Neural cell (in vitro differentiated cells): ENCODE measurements around the gene NOTCH2. TPM values are rescaled to one million over a fixed set of nuclear protein-coding genes. Genes with fewer than 3 reads are reported as not detected.

Experiments used
- H2AFZ ChIP-seq: fragments of 200-600, 300-800 bp; sonication (generic), shearing (Covaris generic); 2 replicates; pipeline ENCODE4 v1.6.0; 2014; ENCODE audit warnings: low read depth, mild to moderate bottlenecking, antibody characterized with exemption, low read length, moderate library complexity
- H3F3A ChIP-seq: fragments of 200-600 bp; shearing (Covaris generic); 2 replicates; pipeline ENCODE4 v1.6.1; 2016; ENCODE audit warnings: mild to moderate bottlenecking, moderate library complexity, mixed read lengths, antibody characterized with exemption, low read length; ENCODE audit not compliant: insufficient read depth, poor library complexity, severe bottlenecking
- H3K27ac ChIP-seq: fragments of 200-600, 300-800 bp; sonication (generic), shearing (Covaris generic); 2 replicates; pipeline ENCODE4 v1.5.1; 2014; ENCODE audit warnings: mild to moderate bottlenecking, low read length, moderate library complexity
- H3K27me3 ChIP-seq: fragments of 300-800, 200-600 bp; sonication (generic), shearing (Covaris generic); 2 replicates; pipeline ENCODE4 v1.6.0; 2014; ENCODE audit warnings: mild to moderate bottlenecking, low read depth, low read length, moderate library complexity; ENCODE audit not compliant: insufficient read depth
- H3K36me3 ChIP-seq: fragments of 300-800, 200-600 bp; sonication (generic), shearing (Covaris generic); 2 replicates; pipeline ENCODE4 v1.5.1; 2014; ENCODE audit warnings: mild to moderate bottlenecking, antibody characterized with exemption, low read length, moderate library complexity; ENCODE audit not compliant: insufficient read depth
- H3K4me2 ChIP-seq: fragments of 300-800, 200-600 bp; sonication (generic), shearing (Covaris generic); 2 replicates; pipeline ENCODE4 v1.6.0; 2014; ENCODE audit warnings: mild to moderate bottlenecking, low read length
- H3K4me3 ChIP-seq: fragments of 300-800, 200-600 bp; sonication (generic), shearing (Covaris generic); 2 replicates; pipeline ENCODE4 v1.5.1; 2014; ENCODE audit warnings: mild to moderate bottlenecking, low read length, moderate library complexity
- H3K79me2 ChIP-seq: fragments of 200-600 bp; shearing (Covaris generic); replicated peaks from 2 replicates; pipeline ENCODE4 v1.6.0; 2014; ENCODE audit warnings: mild to moderate bottlenecking, low read length, moderate library complexity; ENCODE audit not compliant: insufficient read depth
- H3K9ac ChIP-seq: fragments of 300-800, 200-600 bp; sonication (generic), shearing (Covaris generic); 2 replicates; pipeline ENCODE4 v1.6.1; 2016; ENCODE audit warnings: mild to moderate bottlenecking, low read length, mixed read lengths
- H3K9me2 ChIP-seq: fragments of 200-600 bp; shearing (Covaris generic); 2 replicates; pipeline ENCODE4 v1.6.1; 2016; ENCODE audit warnings: mild to moderate bottlenecking, low read length, mixed read lengths; ENCODE audit not compliant: insufficient read depth
- H3K9me3 ChIP-seq: fragments of 200-600, 300-800 bp; sonication (generic), shearing (Covaris generic); 2 replicates; pipeline ENCODE4 v1.6.1; 2016; ENCODE audit warnings: mild to moderate bottlenecking, mixed run types, low read length, moderate library complexity, mixed read lengths
- H4K20me1 ChIP-seq: fragments of 200-600 bp; shearing (Covaris generic); 2 replicates; pipeline ENCODE4 v1.6.1; 2016; ENCODE audit warnings: mild to moderate bottlenecking, mixed run types; ENCODE audit not compliant: insufficient read depth
- CTCF ChIP-seq: fragments of 450-650 bp; IDR thresholded peaks from 2 replicates; pipeline ENCODE4 v1.5.1; 2014; ENCODE audit warnings: antibody characterized with exemption, mild to moderate bottlenecking, moderate library complexity; ENCODE audit not compliant: poor library complexity, severe bottlenecking
- EP300 ChIP-seq: fragments of 450-650 bp; conservative IDR thresholded peaks from 2 replicates; pipeline ENCODE4 v1.6.1; 2014; ENCODE audit warnings: antibody characterized with exemption, mild to moderate bottlenecking, moderate library complexity; ENCODE audit not compliant: poor library complexity, severe bottlenecking
- EZH2 ChIP-seq: fragments of 200-600, 300-800 bp; shearing (Covaris generic), sonication (generic); IDR thresholded peaks from 2 replicates; pipeline ENCODE4 v1.6.1; 2014; ENCODE audit warnings: antibody characterized with exemption, low read length, borderline replicate concordance, mild to moderate bottlenecking; ENCODE audit not compliant: insufficient read depth, poor library complexity, severe bottlenecking
- MXI1 ChIP-seq: fragments of 450-650 bp; conservative IDR thresholded peaks from 2 replicates; pipeline ENCODE4 v1.6.1; 2014; ENCODE audit warnings: antibody characterized with exemption, mild to moderate bottlenecking; ENCODE audit not compliant: poor library complexity, severe bottlenecking
- POLR2AphosphoS5 ChIP-seq: IDR thresholded peaks from 2 replicates; pipeline ENCODE4 v1.6.1; 2012
- RAD21 ChIP-seq: fragments of 450-650 bp; conservative IDR thresholded peaks from 2 replicates; pipeline ENCODE4 v1.6.1; 2014; ENCODE audit warnings: antibody characterized with exemption, mild to moderate bottlenecking, moderate library complexity
- REST ChIP-seq: IDR thresholded peaks from 2 replicates; pipeline ENCODE4 v1.6.1; 2012; ENCODE audit warnings: borderline replicate concordance
- SMC3 ChIP-seq: fragments of 450-650 bp; conservative IDR thresholded peaks from 2 replicates; pipeline ENCODE4 v1.6.1; 2014; ENCODE audit warnings: antibody characterized with exemption, mild to moderate bottlenecking, moderate library complexity; ENCODE audit not compliant: poor library complexity
- TAF1 ChIP-seq: IDR thresholded peaks from 2 replicates; pipeline ENCODE4 v1.6.1; 2012; ENCODE audit warnings: low read depth
- polyA plus RNA-seq: library from polyadenylated mRNA; depleted of rRNA; stranded (reverse); fragments of >200 nt; gene quantifications from 2 replicates; pipeline ENCODE4 v1.2.3, GENCODE V29; 2014

Gene NOTCH2
- polyA plus RNA-seq, 1 donor from 2014 or later, result 0.73 TPM

GRCh38 chr1:119912963-119913362 is 156.5 kb downstream of the NOTCH2 start:
- Histone ChIP-seq H3F3A (no peaks in the 10 kb centered on the region), H3K9me3 (no peaks in the 10 kb centered on the region), H3K27ac (no peak overlapping the region), H4K20me1 (no peaks in the 10 kb centered on the region), H3K79me2 (no peaks in the 10 kb centered on the region), H2AFZ (no peak overlapping the region), H3K9me2 (no peaks in the 10 kb centered on the region), H3K4me2 (no peak overlapping the region), H3K36me3 (no peaks in the 10 kb centered on the region), H3K27me3 (no peaks in the 10 kb centered on the region), H3K9ac (no peak overlapping the region), H3K4me3 (no peak overlapping the region)
- TF ChIP-seq EP300 (no peak), CTCF (no peak), EZH2 (no peak), MXI1 (no peak), TAF1 (no peak), SMC3 (no peak)

- no peaks in the 10 kb centered on the region for H3K27me3 ChIP-seq
- H3K4me2 ChIP-seq, result no peak overlapping the region
- no peaks in the 10 kb centered on the region for H3K36me3 ChIP-seq
- H4K20me1 ChIP-seq, result no peaks in the 10 kb centered on the region
- no peak overlapping the region for H3K9ac ChIP-seq
- no peak overlapping the region for H2AFZ ChIP-seq
- H3K4me3 ChIP-seq, result no peak overlapping the region
- H3K9me3 ChIP-seq, result no peaks in the 10 kb centered on the region
- H3F3A ChIP-seq, result no peaks in the 10 kb centered on the region
- H3K79me2 ChIP-seq, result no peaks in the 10 kb centered on the region
- TF ChIP-seq CTCF (no peak), REST (no peak), SMC3 (no peak), MXI1 (no peak), POLR2AphosphoS5 (no peak), RAD21 (no peak), EP300 (no peak), EZH2 (no peak), TAF1 (no peak)
- H3K9me2 ChIP-seq, result no peaks in the 10 kb centered on the region
- no peak overlapping the region for H3K27ac ChIP-seq
Measured at GRCh38 chr1:119911775-119912174, 157.7 kb downstream of the NOTCH2 start.
